WTC11 (cell line): ENCODE data around the gene C11orf54. TPM values are rescaled to one million over a fixed set of nuclear protein-coding genes. Genes with fewer than 3 reads are reported as not detected.

ENCODE experiments used
- FOXJ3 ChIP-seq: sonication (generic); formaldehyde crosslinking; IDR thresholded peaks from 2 replicates; pipeline ENCODE4 v1.9.0; 2021; ENCODE audit warnings: missing genetic modification reagents, mild to moderate bottlenecking, borderline replicate concordance
- GABPB1 ChIP-seq: sonication (generic); formaldehyde crosslinking; IDR thresholded peaks from 2 replicates; pipeline ENCODE4 v1.8.1; 2023; ENCODE audit warnings: mild to moderate bottlenecking, missing genetic modification reagents
- JUN ChIP-seq: sonication (generic); formaldehyde crosslinking; IDR thresholded peaks from 2 replicates; pipeline ENCODE4 v1.8.0; 2023; ENCODE audit warnings: mild to moderate bottlenecking, missing genetic modification reagents
- MYBL2 ChIP-seq: sonication (generic); formaldehyde crosslinking; IDR thresholded peaks from 2 replicates; pipeline ENCODE4 v1.8.1; 2023; ENCODE audit warnings: mild to moderate bottlenecking, moderate library complexity, missing genetic modification reagents
- NR2C2 ChIP-seq: sonication (generic); formaldehyde crosslinking; IDR thresholded peaks from 2 replicates; pipeline ENCODE4 v1.8.0; 2022; ENCODE audit warnings: mild to moderate bottlenecking, missing genetic modification reagents
- PRRX2 ChIP-seq: fragments of 250-450 bp; sonication (Bioruptor Pico); IDR thresholded peaks from 2 replicates; pipeline ENCODE4 v1.8.0; 2021; ENCODE audit warnings: mild to moderate bottlenecking
- ZNF232 ChIP-seq: sonication (generic); formaldehyde crosslinking; IDR thresholded peaks from 2 replicates; pipeline ENCODE4 v1.8.0; 2022; ENCODE audit warnings: mild to moderate bottlenecking, missing genetic modification reagents
- ZNF263 ChIP-seq: sonication (generic); formaldehyde crosslinking; IDR thresholded peaks from 2 replicates; pipeline ENCODE4 v1.8.1; 2022; ENCODE audit warnings: low read depth, mild to moderate bottlenecking, moderate library complexity, missing genetic modification reagents
- ZNF317 ChIP-seq: sonication (generic); formaldehyde crosslinking; IDR thresholded peaks from 2 replicates; pipeline ENCODE4 v1.8.1; 2023; ENCODE audit warnings: low read depth, mild to moderate bottlenecking, moderate library complexity, missing genetic modification reagents, borderline replicate concordance
- total RNA-seq: library from RNA; stranded (reverse); gene quantifications from 3 replicates; pipeline ENCODE4 v1.2.3, GENCODE V29; 2021
- TF ChIP-seq, protein P1 (sequence below): sonication (generic); formaldehyde crosslinking; IDR thresholded peaks from 2 replicates; pipeline ENCODE4 v1.8.1; 2023; ENCODE audit warnings: mild to moderate bottlenecking, moderate library complexity, missing genetic modification reagents
- TF ChIP-seq, protein P2 (sequence below): sonication (generic); formaldehyde crosslinking; IDR thresholded peaks from 2 replicates; pipeline ENCODE4 v1.8.1; 2022; ENCODE audit warnings: mild to moderate bottlenecking, moderate library complexity, missing genetic modification reagents
- TF ChIP-seq, protein P3 (sequence below): sonication (generic); formaldehyde crosslinking; IDR thresholded peaks from 2 replicates; pipeline ENCODE4 v1.8.0; 2022; ENCODE audit warnings: mild to moderate bottlenecking, missing genetic modification reagents
- TF ChIP-seq, protein P4 (sequence below): sonication (generic); formaldehyde crosslinking; IDR thresholded peaks from 2 replicates; pipeline ENCODE4 v1.8.0; 2022; ENCODE audit warnings: mild to moderate bottlenecking, missing genetic modification reagents
- TF ChIP-seq, protein P5 (sequence below): sonication (generic); formaldehyde crosslinking; IDR thresholded peaks from 2 replicates; pipeline ENCODE4 v1.8.1; 2023; ENCODE audit warnings: mild to moderate bottlenecking, missing genetic modification reagents
- TF ChIP-seq, protein P6 (sequence below): sonication (generic); formaldehyde crosslinking; IDR thresholded peaks from 2 replicates; pipeline ENCODE4 v1.8.0; 2022; ENCODE audit warnings: mild to moderate bottlenecking, missing genetic modification reagents
- TF ChIP-seq, protein P7 (sequence below): sonication (generic); formaldehyde crosslinking; IDR thresholded peaks from 2 replicates; pipeline ENCODE4 v1.8.0; 2023; ENCODE audit warnings: mild to moderate bottlenecking, missing genetic modification reagents
- TF ChIP-seq, protein P8 (sequence below): fragments of 250-450 bp; sonication (Bioruptor Pico); IDR thresholded peaks from 2 replicates; pipeline ENCODE4 v1.8.0; 2021; ENCODE audit warnings: mild to moderate bottlenecking
- TF ChIP-seq, protein P9 (sequence below): sonication (generic); formaldehyde crosslinking; IDR thresholded peaks from 2 replicates; pipeline ENCODE4 v1.8.0; 2022; ENCODE audit warnings: missing genetic modification reagents
- TF ChIP-seq, protein P10 (sequence below): sonication (generic); formaldehyde crosslinking; IDR thresholded peaks from 2 replicates; pipeline ENCODE4 v1.8.0; 2023; ENCODE audit warnings: missing genetic modification reagents

C11orf54 gene
- total RNA-seq, 1 experiment from 2014 or later = 25.4 TPM

DNA sequence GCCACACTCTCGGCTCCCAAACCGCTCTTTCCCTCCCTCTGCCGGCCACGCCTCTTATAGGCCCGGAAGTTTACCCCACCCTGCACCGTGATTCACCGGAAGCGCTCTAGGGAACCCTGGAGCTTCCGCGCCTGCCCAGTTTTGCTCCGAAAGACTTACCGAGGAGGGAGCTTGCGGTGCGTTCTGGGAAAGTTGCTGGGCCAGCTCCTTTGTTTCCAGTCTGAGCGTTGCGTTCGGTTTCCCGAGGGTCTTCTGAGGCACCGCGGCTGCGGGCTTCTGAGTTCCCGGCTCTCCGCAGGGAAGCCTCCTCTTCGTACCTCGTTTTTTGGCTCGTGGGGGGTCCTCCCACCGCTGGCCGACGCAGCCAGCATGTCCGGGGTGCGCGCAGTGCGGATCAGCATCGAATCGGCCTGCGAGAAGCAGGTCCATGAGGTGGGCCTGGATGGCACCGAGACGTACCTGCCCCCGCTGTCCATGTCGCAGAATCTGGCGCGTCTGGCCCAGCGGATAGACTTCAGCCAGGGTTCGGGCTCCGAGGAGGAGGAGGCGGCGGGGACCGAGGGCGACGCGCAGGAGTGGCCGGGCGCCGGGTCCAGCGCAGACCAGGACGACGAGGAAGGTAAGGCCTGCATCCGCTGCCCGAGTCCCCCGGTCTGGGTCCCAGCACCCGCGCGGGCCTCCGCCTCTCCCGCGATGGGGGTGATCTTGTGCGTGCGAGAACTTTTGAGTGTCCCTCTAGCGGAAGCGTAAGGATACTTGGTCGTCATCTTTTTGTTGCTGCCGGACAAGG, 42.9 kb downstream of the C11orf54 start, which contains the start of gene MED17 (continued):
- TF ChIP-seq ZNF232 = 0 out of 2 replicates have a peak, but pooled peaks have one; percentile 37
- 0 out of 2 replicates have a peak, but pooled peaks have one; percentile 7 for TF ChIP-seq ZNF317 (CRISPR knock-in tag)
- no peak for TF ChIP-seq FOXJ3
- TF ChIP-seq, protein P1, sequence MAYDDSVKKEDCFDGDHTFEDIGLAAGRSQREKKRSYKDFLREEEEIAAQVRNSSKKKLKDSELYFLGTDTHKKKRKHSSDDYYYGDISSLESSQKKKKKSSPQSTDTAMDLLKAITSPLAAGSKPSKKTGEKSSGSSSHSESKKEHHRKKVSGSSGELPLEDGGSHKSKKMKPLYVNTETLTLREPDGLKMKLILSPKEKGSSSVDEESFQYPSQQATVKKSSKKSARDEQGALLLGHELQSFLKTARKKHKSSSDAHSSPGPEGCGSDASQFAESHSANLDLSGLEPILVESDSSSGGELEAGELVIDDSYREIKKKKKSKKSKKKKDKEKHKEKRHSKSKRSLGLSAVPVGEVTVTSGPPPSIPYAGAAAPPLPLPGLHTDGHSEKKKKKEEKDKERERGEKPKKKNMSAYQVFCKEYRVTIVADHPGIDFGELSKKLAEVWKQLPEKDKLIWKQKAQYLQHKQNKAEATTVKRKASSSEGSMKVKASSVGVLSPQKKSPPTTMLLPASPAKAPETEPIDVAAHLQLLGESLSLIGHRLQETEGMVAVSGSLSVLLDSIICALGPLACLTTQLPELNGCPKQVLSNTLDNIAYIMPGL = peak; percentile 97
- TF ChIP-seq NR2C2 = peak; percentile 42; the same call in 1 of the 2 replicates
- TF ChIP-seq, protein P2, sequence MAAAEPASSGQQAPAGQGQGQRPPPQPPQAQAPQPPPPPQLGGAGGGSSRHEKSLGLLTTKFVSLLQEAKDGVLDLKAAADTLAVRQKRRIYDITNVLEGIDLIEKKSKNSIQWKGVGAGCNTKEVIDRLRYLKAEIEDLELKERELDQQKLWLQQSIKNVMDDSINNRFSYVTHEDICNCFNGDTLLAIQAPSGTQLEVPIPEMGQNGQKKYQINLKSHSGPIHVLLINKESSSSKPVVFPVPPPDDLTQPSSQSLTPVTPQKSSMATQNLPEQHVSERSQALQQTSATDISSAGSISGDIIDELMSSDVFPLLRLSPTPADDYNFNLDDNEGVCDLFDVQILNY (CRISPR knock-in tag) = peak; percentile 57; the same call in 1 of the 2 replicates
- TF ChIP-seq GABPB1 (CRISPR knock-in tag) = peak; percentile 44; the same call in 1 of the 2 replicates
- TF ChIP-seq, protein P3, sequence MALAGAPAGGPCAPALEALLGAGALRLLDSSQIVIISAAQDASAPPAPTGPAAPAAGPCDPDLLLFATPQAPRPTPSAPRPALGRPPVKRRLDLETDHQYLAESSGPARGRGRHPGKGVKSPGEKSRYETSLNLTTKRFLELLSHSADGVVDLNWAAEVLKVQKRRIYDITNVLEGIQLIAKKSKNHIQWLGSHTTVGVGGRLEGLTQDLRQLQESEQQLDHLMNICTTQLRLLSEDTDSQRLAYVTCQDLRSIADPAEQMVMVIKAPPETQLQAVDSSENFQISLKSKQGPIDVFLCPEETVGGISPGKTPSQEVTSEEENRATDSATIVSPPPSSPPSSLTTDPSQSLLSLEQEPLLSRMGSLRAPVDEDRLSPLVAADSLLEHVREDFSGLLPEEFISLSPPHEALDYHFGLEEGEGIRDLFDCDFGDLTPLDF (CRISPR knock-in tag) = peak; percentile 82; the same call in 1 of the 2 replicates
- TF ChIP-seq, protein P4, sequence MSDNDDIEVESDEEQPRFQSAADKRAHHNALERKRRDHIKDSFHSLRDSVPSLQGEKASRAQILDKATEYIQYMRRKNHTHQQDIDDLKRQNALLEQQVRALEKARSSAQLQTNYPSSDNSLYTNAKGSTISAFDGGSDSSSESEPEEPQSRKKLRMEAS (CRISPR knock-in tag) = peak; percentile 74; the same call in 1 of the 2 replicates
- TF ChIP-seq, protein P5, sequence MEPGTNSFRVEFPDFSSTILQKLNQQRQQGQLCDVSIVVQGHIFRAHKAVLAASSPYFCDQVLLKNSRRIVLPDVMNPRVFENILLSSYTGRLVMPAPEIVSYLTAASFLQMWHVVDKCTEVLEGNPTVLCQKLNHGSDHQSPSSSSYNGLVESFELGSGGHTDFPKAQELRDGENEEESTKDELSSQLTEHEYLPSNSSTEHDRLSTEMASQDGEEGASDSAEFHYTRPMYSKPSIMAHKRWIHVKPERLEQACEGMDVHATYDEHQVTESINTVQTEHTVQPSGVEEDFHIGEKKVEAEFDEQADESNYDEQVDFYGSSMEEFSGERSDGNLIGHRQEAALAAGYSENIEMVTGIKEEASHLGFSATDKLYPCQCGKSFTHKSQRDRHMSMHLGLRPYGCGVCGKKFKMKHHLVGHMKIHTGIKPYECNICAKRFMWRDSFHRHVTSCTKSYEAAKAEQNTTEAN (CRISPR knock-in tag) = peak; percentile 23; the same call in 1 of the 2 replicates
- peak; percentile 74; the same call in 1 of the 2 replicates for TF ChIP-seq JUN (CRISPR knock-in tag)
- TF ChIP-seq, protein P6, sequence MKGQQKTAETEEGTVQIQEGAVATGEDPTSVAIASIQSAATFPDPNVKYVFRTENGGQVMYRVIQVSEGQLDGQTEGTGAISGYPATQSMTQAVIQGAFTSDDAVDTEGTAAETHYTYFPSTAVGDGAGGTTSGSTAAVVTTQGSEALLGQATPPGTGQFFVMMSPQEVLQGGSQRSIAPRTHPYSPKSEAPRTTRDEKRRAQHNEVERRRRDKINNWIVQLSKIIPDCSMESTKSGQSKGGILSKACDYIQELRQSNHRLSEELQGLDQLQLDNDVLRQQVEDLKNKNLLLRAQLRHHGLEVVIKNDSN = 0 out of 2 replicates have a peak, but pooled peaks have one; percentile 13
- TF ChIP-seq, protein P7, sequence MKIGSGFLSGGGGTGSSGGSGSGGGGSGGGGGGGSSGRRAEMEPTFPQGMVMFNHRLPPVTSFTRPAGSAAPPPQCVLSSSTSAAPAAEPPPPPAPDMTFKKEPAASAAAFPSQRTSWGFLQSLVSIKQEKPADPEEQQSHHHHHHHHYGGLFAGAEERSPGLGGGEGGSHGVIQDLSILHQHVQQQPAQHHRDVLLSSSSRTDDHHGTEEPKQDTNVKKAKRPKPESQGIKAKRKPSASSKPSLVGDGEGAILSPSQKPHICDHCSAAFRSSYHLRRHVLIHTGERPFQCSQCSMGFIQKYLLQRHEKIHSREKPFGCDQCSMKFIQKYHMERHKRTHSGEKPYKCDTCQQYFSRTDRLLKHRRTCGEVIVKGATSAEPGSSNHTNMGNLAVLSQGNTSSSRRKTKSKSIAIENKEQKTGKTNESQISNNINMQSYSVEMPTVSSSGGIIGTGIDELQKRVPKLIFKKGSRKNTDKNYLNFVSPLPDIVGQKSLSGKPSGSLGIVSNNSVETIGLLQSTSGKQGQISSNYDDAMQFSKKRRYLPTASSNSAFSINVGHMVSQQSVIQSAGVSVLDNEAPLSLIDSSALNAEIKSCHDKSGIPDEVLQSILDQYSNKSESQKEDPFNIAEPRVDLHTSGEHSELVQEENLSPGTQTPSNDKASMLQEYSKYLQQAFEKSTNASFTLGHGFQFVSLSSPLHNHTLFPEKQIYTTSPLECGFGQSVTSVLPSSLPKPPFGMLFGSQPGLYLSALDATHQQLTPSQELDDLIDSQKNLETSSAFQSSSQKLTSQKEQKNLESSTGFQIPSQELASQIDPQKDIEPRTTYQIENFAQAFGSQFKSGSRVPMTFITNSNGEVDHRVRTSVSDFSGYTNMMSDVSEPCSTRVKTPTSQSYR (CRISPR knock-in tag) = peak; percentile 71; the same call in 1 of the 2 replicates
- no peak for TF ChIP-seq ZNF263 (CRISPR knock-in tag)
- TF ChIP-seq, protein P8, sequence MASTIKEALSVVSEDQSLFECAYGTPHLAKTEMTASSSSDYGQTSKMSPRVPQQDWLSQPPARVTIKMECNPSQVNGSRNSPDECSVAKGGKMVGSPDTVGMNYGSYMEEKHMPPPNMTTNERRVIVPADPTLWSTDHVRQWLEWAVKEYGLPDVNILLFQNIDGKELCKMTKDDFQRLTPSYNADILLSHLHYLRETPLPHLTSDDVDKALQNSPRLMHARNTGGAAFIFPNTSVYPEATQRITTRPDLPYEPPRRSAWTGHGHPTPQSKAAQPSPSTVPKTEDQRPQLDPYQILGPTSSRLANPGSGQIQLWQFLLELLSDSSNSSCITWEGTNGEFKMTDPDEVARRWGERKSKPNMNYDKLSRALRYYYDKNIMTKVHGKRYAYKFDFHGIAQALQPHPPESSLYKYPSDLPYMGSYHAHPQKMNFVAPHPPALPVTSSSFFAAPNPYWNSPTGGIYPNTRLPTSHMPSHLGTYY (CRISPR knock-in tag) = 0 out of 2 replicates have a peak, but pooled peaks have one; percentile 8
- TF ChIP-seq, protein P9, sequence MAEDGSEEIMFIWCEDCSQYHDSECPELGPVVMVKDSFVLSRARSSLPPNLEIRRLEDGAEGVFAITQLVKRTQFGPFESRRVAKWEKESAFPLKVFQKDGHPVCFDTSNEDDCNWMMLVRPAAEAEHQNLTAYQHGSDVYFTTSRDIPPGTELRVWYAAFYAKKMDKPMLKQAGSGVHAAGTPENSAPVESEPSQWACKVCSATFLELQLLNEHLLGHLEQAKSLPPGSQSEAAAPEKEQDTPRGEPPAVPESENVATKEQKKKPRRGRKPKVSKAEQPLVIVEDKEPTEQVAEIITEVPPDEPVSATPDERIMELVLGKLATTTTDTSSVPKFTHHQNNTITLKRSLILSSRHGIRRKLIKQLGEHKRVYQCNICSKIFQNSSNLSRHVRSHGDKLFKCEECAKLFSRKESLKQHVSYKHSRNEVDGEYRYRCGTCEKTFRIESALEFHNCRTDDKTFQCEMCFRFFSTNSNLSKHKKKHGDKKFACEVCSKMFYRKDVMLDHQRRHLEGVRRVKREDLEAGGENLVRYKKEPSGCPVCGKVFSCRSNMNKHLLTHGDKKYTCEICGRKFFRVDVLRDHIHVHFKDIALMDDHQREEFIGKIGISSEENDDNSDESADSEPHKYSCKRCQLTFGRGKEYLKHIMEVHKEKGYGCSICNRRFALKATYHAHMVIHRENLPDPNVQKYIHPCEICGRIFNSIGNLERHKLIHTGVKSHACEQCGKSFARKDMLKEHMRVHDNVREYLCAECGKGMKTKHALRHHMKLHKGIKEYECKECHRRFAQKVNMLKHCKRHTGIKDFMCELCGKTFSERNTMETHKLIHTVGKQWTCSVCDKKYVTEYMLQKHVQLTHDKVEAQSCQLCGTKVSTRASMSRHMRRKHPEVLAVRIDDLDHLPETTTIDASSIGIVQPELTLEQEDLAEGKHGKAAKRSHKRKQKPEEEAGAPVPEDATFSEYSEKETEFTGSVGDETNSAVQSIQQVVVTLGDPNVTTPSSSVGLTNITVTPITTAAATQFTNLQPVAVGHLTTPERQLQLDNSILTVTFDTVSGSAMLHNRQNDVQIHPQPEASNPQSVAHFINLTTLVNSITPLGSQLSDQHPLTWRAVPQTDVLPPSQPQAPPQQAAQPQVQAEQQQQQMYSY = peak; percentile 39; the same call in 1 of the 2 replicates
- TF ChIP-seq MYBL2 (CRISPR knock-in tag) = peak; percentile 73
- 0 out of 2 replicates have a peak, but pooled peaks have one; percentile 19 for TF ChIP-seq PRRX2 (CRISPR knock-in tag)
- TF ChIP-seq, protein P10, sequence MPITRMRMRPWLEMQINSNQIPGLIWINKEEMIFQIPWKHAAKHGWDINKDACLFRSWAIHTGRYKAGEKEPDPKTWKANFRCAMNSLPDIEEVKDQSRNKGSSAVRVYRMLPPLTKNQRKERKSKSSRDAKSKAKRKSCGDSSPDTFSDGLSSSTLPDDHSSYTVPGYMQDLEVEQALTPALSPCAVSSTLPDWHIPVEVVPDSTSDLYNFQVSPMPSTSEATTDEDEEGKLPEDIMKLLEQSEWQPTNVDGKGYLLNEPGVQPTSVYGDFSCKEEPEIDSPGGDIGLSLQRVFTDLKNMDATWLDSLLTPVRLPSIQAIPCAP (CRISPR knock-in tag) = peak; percentile 54; the same call in 1 of the 2 replicates
- TF ChIP-seq, all 79 proteins: peak for 30
